PC-9 (cell line): Measurements from ENCODE around the gene CDC20. TPM values are rescaled to one million over a fixed set of nuclear protein-coding genes. Genes with fewer than 3 reads are reported as not detected.

Source experiments
- BruUV-seq: library from RNA; stranded (reverse); fragments of 400-500 nt; replicated peaks from 2 replicates; lab custom pipeline; 2021; lab: Mats Ljungman, UMichigan
- CTCF ChIA-PET: fragments of 300-600 bp; sonication (Branson Sonifier 250); formaldehyde crosslinking; loops from one replicate; lab custom pipeline; 2022; ENCODE audit warnings: antibody characterized with exemption; lab: Charles Lee
- POLR2A ChIA-PET: fragments of 300-600 bp; sonication (Branson Sonifier 250); formaldehyde crosslinking; loops from one replicate; lab custom pipeline; 2022; ENCODE audit warnings: antibody characterized with exemption; ENCODE audit not compliant: unreplicated experiment; lab: Charles Lee
- DNase-seq, 2 experiments: peaks; one replicate each; pipeline versions ENCODE4 v3.0.0 to v3.0.0-alpha.2; 2015 to 2022; ENCODE audit warnings: mixed read lengths in 1 of 2
- H2AFZ ChIP-seq: fragments of 200-600 bp; sonication (generic); 2 replicates; pipeline ENCODE4 v1.8.1; 2017; ENCODE audit warnings: antibody characterized with exemption
- H3F3A ChIP-seq: fragments of 200-600 bp; sonication (generic); 2 replicates; pipeline ENCODE4 v1.8.1; 2017; ENCODE audit warnings: antibody characterized with exemption, mild to moderate bottlenecking, low read depth; ENCODE audit not compliant: insufficient read depth
- H3K27ac ChIP-seq: fragments of 200-600 bp; sonication (generic); 2 replicates; pipeline ENCODE4 v1.6.1; 2016; ENCODE audit warnings: mixed run types
- H3K27me3 ChIP-seq: fragments of 200-600 bp; sonication (generic); 2 replicates; pipeline ENCODE4 v1.6.1; 2016; ENCODE audit warnings: low read depth, mixed run types; ENCODE audit not compliant: insufficient read depth
- H3K36me3 ChIP-seq: fragments of 200-600 bp; sonication (generic); 2 replicates; pipeline ENCODE4 v1.6.1; 2016; ENCODE audit warnings: low read depth, mixed run types
- H3K4me1 ChIP-seq: fragments of 200-600 bp; sonication (generic); replicated peaks from 2 replicates; pipeline ENCODE4 v1.6.1; 2016; ENCODE audit warnings: mixed run types; ENCODE audit not compliant: insufficient read depth
- H3K4me2 ChIP-seq: fragments of 200-600 bp; sonication (generic); 2 replicates; pipeline ENCODE4 v1.6.1; 2017; ENCODE audit warnings: mixed run types
- H3K4me3 ChIP-seq: fragments of 200-600 bp; sonication (generic); 2 replicates; pipeline ENCODE4 v1.6.1; 2016; ENCODE audit warnings: mixed run types
- H3K79me2 ChIP-seq: fragments of 200-600 bp; sonication (generic); 2 replicates; pipeline ENCODE4 v1.6.1; 2017; ENCODE audit warnings: low read depth, mixed run types
- H3K9me2 ChIP-seq: fragments of 200-600 bp; sonication (generic); 2 replicates; pipeline ENCODE4 v1.8.1; 2017; ENCODE audit warnings: mild to moderate bottlenecking; ENCODE audit not compliant: insufficient read depth
- H3K9me3 ChIP-seq: fragments of 200-600 bp; sonication (generic); 2 replicates; pipeline ENCODE4 v1.8.1; 2016; ENCODE audit warnings: low read depth; ENCODE audit not compliant: insufficient read depth
- H4K20me1 ChIP-seq: fragments of 200-600 bp; sonication (generic); 2 replicates; pipeline ENCODE4 v1.8.1; 2017; ENCODE audit not compliant: insufficient read depth
- EZH2 ChIP-seq: fragments of 200-600 bp; sonication (generic); IDR thresholded peaks from 2 replicates; pipeline ENCODE4 v1.8.0; 2017; ENCODE audit warnings: antibody characterized with exemption, low read depth
- intact Hi-C: fragments of 100-400 bp; cut with micrococcal nuclease; formaldehyde crosslinking; loops from one replicate; pipeline ENCODE4 v1.10.0; 2022; ENCODE audit not compliant: unreplicated experiment
- total RNA-seq: library from RNA; stranded (reverse); gene quantifications from 2 replicates; pipeline ENCODE4 v1.2.3, GENCODE V29; 2021
- TF ChIP-seq, protein P1 (sequence below): fragments of 200-600 bp; sonication (generic); conservative IDR thresholded peaks from 2 replicates; pipeline ENCODE4 v1.6.1; 2017; ENCODE audit warnings: mixed run types, antibody characterized with exemption, mild to moderate bottlenecking, moderate library complexity

Gene CDC20
- total RNA-seq, 1 experiment from 2014 or later, result 229 TPM

- CTCF ChIA-PET, result interaction anchor here (0.7 to 1.3 kb wide), 2 partner anchors 36 to 564 kb away, joined by 3 read pairs; partner anchors contain the start of gene C1orf210
- no peaks in the 10 kb centered on the region for H3K27me3 ChIP-seq
- H3K79me2 ChIP-seq, result no peaks in the 10 kb centered on the region
- H3K4me1 ChIP-seq, result no peaks in the 10 kb centered on the region; the same call in 1 of the 2 replicates
- no peak overlapping the region for H3K27ac ChIP-seq
- peaks cover 3% of the 10 kb centered on the region; the same call in 1 of the 2 replicates for H3F3A ChIP-seq
- TF ChIP-seq EZH2, result no peak
- TF ChIP-seq, protein P1, sequence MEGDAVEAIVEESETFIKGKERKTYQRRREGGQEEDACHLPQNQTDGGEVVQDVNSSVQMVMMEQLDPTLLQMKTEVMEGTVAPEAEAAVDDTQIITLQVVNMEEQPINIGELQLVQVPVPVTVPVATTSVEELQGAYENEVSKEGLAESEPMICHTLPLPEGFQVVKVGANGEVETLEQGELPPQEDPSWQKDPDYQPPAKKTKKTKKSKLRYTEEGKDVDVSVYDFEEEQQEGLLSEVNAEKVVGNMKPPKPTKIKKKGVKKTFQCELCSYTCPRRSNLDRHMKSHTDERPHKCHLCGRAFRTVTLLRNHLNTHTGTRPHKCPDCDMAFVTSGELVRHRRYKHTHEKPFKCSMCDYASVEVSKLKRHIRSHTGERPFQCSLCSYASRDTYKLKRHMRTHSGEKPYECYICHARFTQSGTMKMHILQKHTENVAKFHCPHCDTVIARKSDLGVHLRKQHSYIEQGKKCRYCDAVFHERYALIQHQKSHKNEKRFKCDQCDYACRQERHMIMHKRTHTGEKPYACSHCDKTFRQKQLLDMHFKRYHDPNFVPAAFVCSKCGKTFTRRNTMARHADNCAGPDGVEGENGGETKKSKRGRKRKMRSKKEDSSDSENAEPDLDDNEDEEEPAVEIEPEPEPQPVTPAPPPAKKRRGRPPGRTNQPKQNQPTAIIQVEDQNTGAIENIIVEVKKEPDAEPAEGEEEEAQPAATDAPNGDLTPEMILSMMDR, result no peak
- no TSS peak for BruUV-seq
- no peak overlapping the region for H3K4me2 ChIP-seq
- no peak overlapping the region for H3K4me3 ChIP-seq
- intact Hi-C loops, result loop anchor here (5.0 kb wide), 1 partner anchor 34 kb away; the partner anchor contains the start of gene C1orf210
- peak; percentile 54 to 60 for DNase-seq
- no peaks in the 10 kb centered on the region; the same call in 1 of the 2 replicates for H3K9me3 ChIP-seq
- H4K20me1 ChIP-seq, result no peaks in the 10 kb centered on the region
- no peaks in the 10 kb centered on the region for H3K36me3 ChIP-seq
- H3K9me2 ChIP-seq, result no peaks in the 10 kb centered on the region
- H2AFZ ChIP-seq, result no peak overlapping the region
- POLR2A ChIA-PET, result interaction anchor here (0.6 to 0.7 kb wide), 2 partner anchors 26 to 27 kb away, joined by 4 to 17 read pairs; no protein-coding TSS in a partner anchor
Measured at GRCh38 chr1:43321331-43321891, 37.4 kb upstream of the CDC20 start.

DNA sequence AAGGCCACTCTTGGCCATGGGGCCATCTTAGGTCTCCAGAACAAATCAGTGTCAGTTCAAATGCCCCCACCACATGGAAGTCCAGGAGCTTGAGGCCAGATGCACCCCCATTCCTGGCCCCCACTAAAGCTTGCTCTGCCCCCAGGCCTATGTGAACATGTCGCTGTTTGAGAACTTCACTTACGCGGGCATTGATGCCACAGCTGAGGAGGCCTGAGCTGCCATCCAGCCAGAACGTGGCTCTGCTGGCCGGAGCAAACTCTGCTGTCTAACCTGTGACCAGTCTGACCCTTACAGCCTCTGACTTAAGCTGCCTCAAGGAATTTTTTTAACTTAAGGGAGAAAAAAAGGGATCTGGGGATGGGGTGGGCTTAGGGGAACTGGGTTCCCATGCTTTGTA is 36.3 kb upstream of the CDC20 start:
- Histone ChIP-seq H3K4me3 (no peak overlapping the region), H3K9me2 (no peaks in the 10 kb centered on the region), H3K79me2 (no peaks in the 10 kb centered on the region), H3K4me2 (no peak overlapping the region), H3K4me1 (no peaks in the 10 kb centered on the region; the same call in 1 of the 2 replicates), H4K20me1 (no peaks in the 10 kb centered on the region), H2AFZ (no peak overlapping the region), H3F3A (peaks cover 3% of the 10 kb centered on the region; the same call in 1 of the 2 replicates), H3K27me3 (no peaks in the 10 kb centered on the region), H3K9me3 (no peaks in the 10 kb centered on the region; the same call in 1 of the 2 replicates), H3K36me3 (no peaks in the 10 kb centered on the region), H3K27ac (no peak overlapping the region)
- BruUV-seq, result no TSS peak
- DNase-seq, result no peak
- ChIA-PET CTCF (no interaction called here), POLR2A (no interaction called here)
- intact Hi-C loops, result loop anchor here (5.0 kb wide), 1 partner anchor 35 kb away; the partner anchor contains the start of gene C1orf210
- TF ChIP-seq, protein P1, result no peak
- no peak for TF ChIP-seq EZH2

- Histone ChIP-seq H3K36me3 (no peaks in the 10 kb centered on the region), H3K27me3 (no peaks in the 10 kb centered on the region), H2AFZ (no peak overlapping the region), H3K4me3 (no peak overlapping the region), H3K4me1 (peaks cover 4% of the 10 kb centered on the region), H3K4me2 (no peak overlapping the region), H4K20me1 (no peaks in the 10 kb centered on the region), H3F3A (no peaks in the 10 kb centered on the region), H3K9me3 (peaks cover 4% of the 10 kb centered on the region; the same call in 1 of the 2 replicates), H3K27ac (no peak overlapping the region), H3K9me2 (no peaks in the 10 kb centered on the region), H3K79me2 (no peaks in the 10 kb centered on the region)
- intact Hi-C loops, result loop anchor here (5.0 kb wide), 1 partner anchor 38 kb away; the partner anchor contains the start of gene C1orf210
- CTCF ChIA-PET, result no interaction called here
- no TSS peak for BruUV-seq
- POLR2A ChIA-PET, result no interaction called here
- DNase-seq, result no peak
- TF ChIP-seq, protein P1, result no peak
- no peak for TF ChIP-seq EZH2
Measured at GRCh38 chr1:43324810-43325209, 34.0 kb upstream of the CDC20 start.
